Loucy (cell line): ENCODE results near the gene NGDN.

Experiments used
- H2AFZ ChIP-seq: fragments of 200-600 bp; sonication (generic); 2 replicates; pipeline ENCODE4 v1.6.0; 2016; ENCODE audit warnings: antibody characterized with exemption, mild to moderate bottlenecking, low read length, moderate library complexity
- H3F3A ChIP-seq: fragments of 200-600 bp; 2 replicates; pipeline ENCODE4 v1.6.0; 2016; ENCODE audit warnings: antibody characterized with exemption, low read depth, mild to moderate bottlenecking
- H3K27me3 ChIP-seq: fragments of 200-600 bp; sonication (generic); 2 replicates; pipeline ENCODE4 v1.6.1; 2014; ENCODE audit warnings: low read length, mild to moderate bottlenecking; ENCODE audit not compliant: insufficient read depth, poor library complexity, severe bottlenecking
- H3K36me3 ChIP-seq: fragments of 200-600 bp; sonication (generic); 2 replicates; pipeline ENCODE4 v1.6.1; 2016; ENCODE audit warnings: low read length; ENCODE audit not compliant: insufficient read depth
- H3K4me1 ChIP-seq: fragments of 200-600 bp; sonication (generic); 2 replicates; pipeline ENCODE4 v1.5.1; 2014; ENCODE audit warnings: low read length, mild to moderate bottlenecking; ENCODE audit not compliant: insufficient read depth, poor library complexity, severe bottlenecking
- H3K4me2 ChIP-seq: fragments of 200-600 bp; sonication (generic); 2 replicates; pipeline ENCODE4 v1.6.0; 2014; ENCODE audit warnings: antibody characterized with exemption, low read length, low read depth, mild to moderate bottlenecking; ENCODE audit not compliant: poor library complexity, severe bottlenecking
- H3K4me3 ChIP-seq: fragments of 200-600 bp; sonication (generic); 2 replicates; pipeline ENCODE4 v1.5.1; 2014; ENCODE audit warnings: low read length, mild to moderate bottlenecking, mixed read lengths; ENCODE audit not compliant: poor library complexity, severe bottlenecking
- H3K79me2 ChIP-seq: fragments of 200-600 bp; sonication (generic); 2 replicates; pipeline ENCODE4 v1.6.1; 2014; ENCODE audit warnings: low read length; ENCODE audit not compliant: insufficient read depth
- H3K9ac ChIP-seq: fragments of 200-600 bp; sonication (generic); 2 replicates; pipeline ENCODE4 v1.6.0; 2014; ENCODE audit warnings: mild to moderate bottlenecking, low read depth, low read length, moderate library complexity; ENCODE audit not compliant: poor library complexity, severe bottlenecking
- H3K9me2 ChIP-seq: fragments of 200-600 bp; sonication (generic); replicated peaks from 2 replicates; pipeline ENCODE4 v1.6.1; 2016; ENCODE audit warnings: low read depth, low read length, mixed read lengths
- H3K9me3 ChIP-seq: fragments of 200-600 bp; sonication (generic); 2 replicates; pipeline ENCODE4 v1.6.1; 2014; ENCODE audit warnings: mild to moderate bottlenecking, antibody characterized with exemption, low read length, low read depth; ENCODE audit not compliant: insufficient read depth
- H4K20me1 ChIP-seq: fragments of 200-600 bp; sonication (generic); 2 replicates; pipeline ENCODE4 v1.6.0; 2014; ENCODE audit warnings: antibody characterized with exemption, low read length, mild to moderate bottlenecking; ENCODE audit not compliant: insufficient read depth, poor library complexity, severe bottlenecking
- CTCF ChIP-seq: fragments of 200-600 bp; sonication (generic); conservative IDR thresholded peaks from 2 replicates; pipeline ENCODE4 v1.5.1; 2014; ENCODE audit warnings: mild to moderate bottlenecking, antibody characterized with exemption, low read length
- EZH2phosphoT487 ChIP-seq: fragments of 200-600 bp; IDR thresholded peaks from 2 replicates; pipeline ENCODE4 v1.6.1; 2018; ENCODE audit warnings: antibody characterized with exemption, mild to moderate bottlenecking, moderate library complexity, borderline replicate concordance

The NGDN gene

DNA sequence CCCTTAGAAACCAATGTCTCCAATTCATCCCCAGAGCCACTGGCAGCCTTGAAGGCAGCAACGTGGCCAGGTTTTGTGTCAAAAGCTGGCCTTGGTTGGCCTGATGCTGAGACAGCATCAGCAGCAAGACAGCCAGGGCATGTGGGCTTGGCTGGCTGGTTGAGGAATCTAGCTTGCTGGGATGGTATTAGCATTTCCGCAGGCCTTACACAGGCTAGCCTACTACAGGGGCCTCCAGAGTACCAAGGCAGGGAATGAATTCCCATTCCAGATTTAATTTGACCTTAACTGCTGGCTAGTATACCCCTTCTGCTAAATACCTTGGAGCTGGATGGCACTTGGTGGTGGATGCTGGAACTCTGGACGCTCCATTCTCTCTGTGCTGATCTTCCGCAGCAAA lies 15.8 kb downstream of the NGDN start:
- no peak overlapping the region for H2AFZ ChIP-seq
- H3K4me2 ChIP-seq: no peak overlapping the region
- H3K9ac ChIP-seq: no peak overlapping the region
- no peaks in the 10 kb centered on the region for H3K27me3 ChIP-seq
- no peaks in the 10 kb centered on the region for H3K9me2 ChIP-seq
- no peak overlapping the region for H3K4me3 ChIP-seq
- no peaks in the 10 kb centered on the region for H4K20me1 ChIP-seq
- no peaks in the 10 kb centered on the region for H3K79me2 ChIP-seq
- no peaks in the 10 kb centered on the region for H3K9me3 ChIP-seq
- H3K4me1 ChIP-seq: no peaks in the 10 kb centered on the region
- TF ChIP-seq CTCF (no peak), EZH2phosphoT487 (no peak)
- H3K36me3 ChIP-seq: no peaks in the 10 kb centered on the region
- H3F3A ChIP-seq: no peaks in the 10 kb centered on the region

GRCh38 chr14:23486036-23486435 lies 16.5 kb downstream of the NGDN start:
- no peak overlapping the region for H3K4me2 ChIP-seq
- TF ChIP-seq EZH2phosphoT487 (no peak), CTCF (no peak)
- no peaks in the 10 kb centered on the region for H3K9me2 ChIP-seq
- no peaks in the 10 kb centered on the region for H3K36me3 ChIP-seq
- no peaks in the 10 kb centered on the region for H3K79me2 ChIP-seq
- no peaks in the 10 kb centered on the region for H3K27me3 ChIP-seq
- H3K4me3 ChIP-seq: no peak overlapping the region
- H2AFZ ChIP-seq: no peak overlapping the region
- no peaks in the 10 kb centered on the region for H3K9me3 ChIP-seq
- H3F3A ChIP-seq: no peaks in the 10 kb centered on the region
- no peaks in the 10 kb centered on the region for H3K4me1 ChIP-seq
- no peaks in the 10 kb centered on the region for H4K20me1 ChIP-seq
- H3K9ac ChIP-seq: no peak overlapping the region

GRCh38 chr14:23487216-23487615 lies 17.7 kb downstream of the NGDN start:
- no peaks in the 10 kb centered on the region for H3K79me2 ChIP-seq
- TF ChIP-seq CTCF: no peak
- no peak for TF ChIP-seq EZH2phosphoT487
- H3K9ac ChIP-seq: no peak overlapping the region

More at GRCh38 chr14:23487216-23487615, 17.7 kb downstream of the NGDN start:
- Histone ChIP-seq H3K9me2 (no peaks in the 10 kb centered on the region), H3K4me1 (no peaks in the 10 kb centered on the region), H3K27me3 (no peaks in the 10 kb centered on the region), H3K4me3 (no peak overlapping the region), H3K4me2 (no peak overlapping the region), H2AFZ (no peak overlapping the region), H3F3A (no peaks in the 10 kb centered on the region), H3K9me3 (no peaks in the 10 kb centered on the region), H4K20me1 (no peaks in the 10 kb centered on the region), H3K36me3 (no peaks in the 10 kb centered on the region)
